CD14-positive monocyte (primary cell): ENCODE results near the gene ANKRD30B. TPM values are rescaled to one million over a fixed set of nuclear protein-coding genes. Genes with fewer than 3 reads are reported as not detected.
"Not testable (repeated sequence)": the region's sequence is repeated elsewhere in the genome, so short reads cannot be mapped to it uniquely, and the experiment has no call there.

Experiments
- DNase-seq, 3 donors: peaks; one replicate each; pipeline ENCODE4 v3.0.0-alpha.2; 2011 to 2022
- H2AFZ ChIP-seq: 2 replicates; pipeline ENCODE4 v1.6.0; 2012; ENCODE audit warnings: mild to moderate bottlenecking, low read depth, low read length, inconsistent platforms; ENCODE audit not compliant: insufficient read depth, poor library complexity, severe bottlenecking
- H3K27ac ChIP-seq, 2 donors: 1 replicate in 1 of 2; 2 replicates in 1 of 2; pipeline ENCODE4 v1.5.1; 2012 to 2013; ENCODE audit warnings: low read length in 2 of 2, control low read depth in 1 of 2, inconsistent platforms in 1 of 2, low read depth in 1 of 2, mild to moderate bottlenecking in 1 of 2
- H3K27me3 ChIP-seq, 2 donors: one replicate each; pipeline versions ENCODE4 v1.6.0 to v1.6.1; 2011 to 2013; ENCODE audit warnings: low read length in 2 of 2; ENCODE audit not compliant: control insufficient read depth in 2 of 2, insufficient read depth in 2 of 2
- H3K36me3 ChIP-seq, 2 donors: replicated peaks in 1 of 2; 1 replicate in 1 of 2; 2 replicates in 1 of 2; pipeline versions ENCODE4 v1.5.1 to v1.6.1; 2012 to 2013; ENCODE audit warnings: low read length in 2 of 2, control low read depth in 1 of 2, inconsistent platforms in 1 of 2, mild to moderate bottlenecking in 1 of 2; ENCODE audit not compliant: insufficient read depth in 2 of 2, control insufficient read depth in 1 of 2
- H3K4me1 ChIP-seq, 2 donors: 1 replicate in 1 of 2; 2 replicates in 1 of 2; pipeline versions ENCODE4 v1.5.1 to v1.6.1; 2012 to 2013; ENCODE audit warnings: low read length in 2 of 2, control low read depth in 1 of 2, inconsistent platforms in 1 of 2, mild to moderate bottlenecking in 1 of 2, moderate library complexity in 1 of 2; ENCODE audit not compliant: insufficient read depth in 2 of 2, control insufficient read depth in 1 of 2
- H3K4me2 ChIP-seq: replicated peaks from 2 replicates; pipeline ENCODE3; 2012; ENCODE audit warnings: low read length, moderate library complexity, mild to moderate bottlenecking; ENCODE audit not compliant: poor library complexity, severe bottlenecking; ENCODE audit errors: extremely low read depth
- H3K4me3 ChIP-seq, 3 experiments: fragments of 200-600 bp in 1 of 3; sonication (generic) in 1 of 3; replicated peaks in 1 of 3; 1 replicate in 2 of 3; 2 replicates in 1 of 3; pipeline ENCODE4 v1.5.1; 2011 to 2013; ENCODE audit warnings: low read length in 3 of 3, mild to moderate bottlenecking in 3 of 3, control low read depth in 2 of 3, low read depth in 2 of 3, inconsistent platforms in 1 of 3, moderate library complexity in 1 of 3
- H3K79me2 ChIP-seq: 2 replicates; pipeline ENCODE4 v1.6.0; 2012; ENCODE audit warnings: mild to moderate bottlenecking, control low read depth, inconsistent platforms, low read length, moderate library complexity; ENCODE audit not compliant: insufficient read depth
- H3K9ac ChIP-seq: 2 replicates; pipeline ENCODE4 v1.6.0; 2017; ENCODE audit warnings: low read length, mild to moderate bottlenecking; ENCODE audit not compliant: insufficient read depth, poor library complexity, severe bottlenecking
- H3K9me3 ChIP-seq, 2 donors: replicated peaks in 1 of 2; 1 replicate in 1 of 2; 2 replicates in 1 of 2; pipeline versions ENCODE4 v1.5.1 to v1.6.1; 2012 to 2013; ENCODE audit warnings: low read length in 2 of 2, control low read depth in 1 of 2; ENCODE audit not compliant: control insufficient read depth in 1 of 2, insufficient read depth in 1 of 2
- H4K20me1 ChIP-seq: 2 replicates; pipeline ENCODE4 v1.6.0; 2012; ENCODE audit warnings: mild to moderate bottlenecking, low read length, control low read depth, moderate library complexity; ENCODE audit not compliant: insufficient read depth
- H3K27ac Mint-ChIP-seq, 7 donors: one replicate each; pipeline ENCODE4 v1.8.0; 2020; ENCODE audit warnings: mild to moderate bottlenecking in 7 of 7, mixed read lengths in 7 of 7, moderate library complexity in 6 of 7, inconsistent platforms in 2 of 7
- H3K27me3 Mint-ChIP-seq, 3 donors: one replicate each; pipeline ENCODE4 v1.8.0; 2021 to 2022; ENCODE audit warnings: low read depth in 3 of 3, mild to moderate bottlenecking in 3 of 3, mixed read lengths in 3 of 3, moderate library complexity in 3 of 3, inconsistent platforms in 1 of 3
- H3K36me3 Mint-ChIP-seq, 2 donors: one replicate each; pipeline ENCODE4 v1.8.0; 2020; ENCODE audit warnings: mixed read lengths in 2 of 2, inconsistent platforms in 1 of 2, mild to moderate bottlenecking in 1 of 2
- H3K4me1 Mint-ChIP-seq: one replicate; pipeline ENCODE4 v1.8.0; 2020; ENCODE audit warnings: mild to moderate bottlenecking, mixed read lengths
- H3K4me3 Mint-ChIP-seq, 2 donors: one replicate each; pipeline ENCODE4 v1.8.0; 2020; ENCODE audit warnings: mild to moderate bottlenecking in 2 of 2, mixed read lengths in 2 of 2, moderate library complexity in 1 of 2
- H3K9me3 Mint-ChIP-seq, 7 donors: one replicate each; pipeline ENCODE4 v1.8.0; 2020 to 2022; ENCODE audit warnings: mixed read lengths in 7 of 7, mild to moderate bottlenecking in 6 of 7, moderate library complexity in 6 of 7, inconsistent platforms in 2 of 7
- WGBS: methylation state at CpG from one replicate; pipeline ENCODE4 v1.1.5; 2013; ENCODE audit warnings: missing lambda C conversion rate; ENCODE audit not compliant: insufficient coverage; 5-methylcytosine and 5-hydroxymethylcytosine counted together
- intact Hi-C, 2 donors: fragments of 100-400 bp; cut with micrococcal nuclease; formaldehyde crosslinking; loops; one replicate each; pipeline versions ENCODE4 v1.15.0 to v1.15.1; 2023
- polyA minus RNA-seq: library from RNA; depleted of rRNA, polyadenylated mRNA; stranded (reverse); fragments of >200 nt; gene quantifications from 2 replicates; pipeline ENCODE4 v1.2.3, GENCODE V29; 2012
- polyA plus RNA-seq, 3 donors: library from polyadenylated mRNA; depleted of rRNA in 1 of 3; unstranded in 2 of 3; stranded (reverse) in 1 of 3; fragments of 300-500 nt in 2 of 3; fragments of >200 nt in 1 of 3; fragmentation: Illumina TruSeq in 2 of 3; gene quantifications; 1 replicate in 2 of 3; 2 replicates in 1 of 3; pipeline ENCODE4 v1.2.3, GENCODE V29; 2012 to 2021
- total RNA-seq, 12 experiments: library from RNA in 1 of 12; stranded (reverse) in 1 of 12; fragments of 120-200 nt in 1 of 12; gene quantifications; one replicate each; pipeline ENCODE4 v1.2.4 and lab custom pipeline; 2013 to 2026; ENCODE audit warnings: mixed read lengths in 6 of 12, inconsistent platforms in 1 of 12
- TF ChIP-seq, protein P1 (sequence below): fragments of 200-600 bp; IDR thresholded peaks from one replicate; pipeline ENCODE4 v1.8.0; 2022; ENCODE audit warnings: antibody characterized with exemption, mild to moderate bottlenecking

Gene ANKRD30B, protein sequence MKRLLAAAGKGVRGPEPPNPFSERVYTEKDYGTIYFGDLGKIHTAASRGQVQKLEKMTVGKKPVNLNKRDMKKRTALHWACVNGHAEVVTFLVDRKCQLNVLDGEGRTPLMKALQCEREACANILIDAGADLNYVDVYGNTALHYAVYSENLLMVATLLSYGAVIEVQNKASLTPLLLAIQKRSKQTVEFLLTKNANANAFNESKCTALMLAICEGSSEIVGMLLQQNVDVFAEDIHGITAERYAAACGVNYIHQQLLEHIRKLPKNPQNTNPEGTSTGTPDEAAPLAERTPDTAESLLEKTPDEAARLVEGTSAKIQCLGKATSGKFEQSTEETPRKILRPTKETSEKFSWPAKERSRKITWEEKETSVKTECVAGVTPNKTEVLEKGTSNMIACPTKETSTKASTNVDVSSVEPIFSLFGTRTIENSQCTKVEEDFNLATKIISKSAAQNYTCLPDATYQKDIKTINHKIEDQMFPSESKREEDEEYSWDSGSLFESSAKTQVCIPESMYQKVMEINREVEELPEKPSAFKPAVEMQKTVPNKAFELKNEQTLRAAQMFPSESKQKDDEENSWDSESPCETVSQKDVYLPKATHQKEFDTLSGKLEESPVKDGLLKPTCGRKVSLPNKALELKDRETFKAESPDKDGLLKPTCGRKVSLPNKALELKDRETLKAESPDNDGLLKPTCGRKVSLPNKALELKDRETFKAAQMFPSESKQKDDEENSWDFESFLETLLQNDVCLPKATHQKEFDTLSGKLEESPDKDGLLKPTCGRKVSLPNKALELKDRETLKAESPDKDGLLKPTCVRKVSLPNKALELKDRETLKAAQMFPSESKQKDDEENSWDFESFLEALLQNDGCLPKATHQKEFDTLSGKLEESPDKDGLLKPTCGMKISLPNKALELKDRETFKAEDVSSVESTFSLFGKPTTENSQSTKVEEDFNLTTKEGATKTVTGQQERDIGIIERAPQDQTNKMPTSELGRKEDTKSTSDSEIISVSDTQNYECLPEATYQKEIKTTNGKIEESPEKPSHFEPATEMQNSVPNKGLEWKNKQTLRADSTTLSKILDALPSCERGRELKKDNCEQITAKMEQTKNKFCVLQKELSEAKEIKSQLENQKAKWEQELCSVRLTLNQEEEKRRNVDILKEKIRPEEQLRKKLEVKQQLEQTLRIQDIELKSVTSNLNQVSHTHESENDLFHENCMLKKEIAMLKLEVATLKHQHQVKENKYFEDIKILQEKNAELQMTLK (N-terminal part only)
- total RNA-seq (2013) = 0.06 TPM
- polyA plus RNA-seq = not detected
- polyA minus RNA-seq = not detected in 2 replicates
- 0 to 1.8 (median 0.07) reads per million in 11 experiments for total RNA-seq (lab: John Stamatoyannopoulos, UW)

DNA sequence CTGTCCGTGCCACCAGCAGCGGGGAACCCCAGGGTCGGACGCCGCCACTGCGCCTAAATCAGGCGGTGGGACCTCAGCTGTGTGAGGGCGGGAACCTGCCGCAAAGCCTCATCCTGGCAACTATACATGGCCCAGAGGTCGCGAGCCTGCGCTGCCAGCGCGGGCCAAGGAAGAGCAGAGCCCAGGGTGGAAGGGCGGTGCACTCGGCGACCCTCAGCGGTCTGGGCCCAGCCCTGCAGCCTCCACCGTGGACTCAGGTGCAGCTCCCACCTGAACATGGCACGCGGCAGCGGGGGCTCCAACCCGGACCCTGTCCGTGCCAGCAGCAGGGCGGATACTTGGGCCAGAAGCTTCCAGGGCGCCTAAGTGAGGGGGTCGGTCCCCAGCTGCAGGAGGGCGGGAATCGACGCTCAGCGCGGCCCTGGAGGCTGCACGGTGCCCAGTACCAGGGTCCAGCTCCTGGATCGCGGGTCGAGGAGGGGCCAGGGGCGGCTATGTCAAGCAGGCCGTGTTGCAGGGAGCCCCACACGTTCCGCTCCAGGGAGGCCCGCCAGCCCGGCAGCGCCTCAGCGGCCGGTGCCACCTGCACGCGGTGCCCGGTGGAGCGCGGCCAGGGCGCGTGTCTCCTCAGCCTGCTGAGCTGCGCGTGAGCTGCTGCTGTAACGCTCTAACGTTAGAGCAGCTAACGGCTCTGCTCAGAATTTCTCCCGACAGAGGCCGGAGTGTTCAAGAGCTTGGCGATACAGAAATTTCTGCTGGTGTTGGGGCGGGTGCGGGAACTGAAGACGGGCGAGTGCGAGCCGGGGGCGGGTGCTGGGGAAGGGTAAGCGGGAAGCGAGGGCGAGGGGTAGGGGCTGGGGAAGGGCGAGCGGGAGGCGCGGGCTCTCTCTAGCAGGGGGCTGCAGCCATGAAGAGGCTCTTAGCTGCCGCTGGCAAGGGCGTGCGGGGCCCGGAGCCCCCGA lies at the start of gene ANKRD30B:
TSS of gene ANKRD30B (plus strand) at position 660 of the 962 bp plus-strand sequence. CDS start at position 908, 248 bp downstream.
- Histone ChIP-seq H3K27ac (no peak within 1 kb of the TSS), H3K4me1 (no peaks in the 10 kb centered on the region), H4K20me1 (no peaks in the 10 kb centered on the region), H3K36me3 (no peaks in the 10 kb centered on the region), H3K9ac (no peak within 1 kb of the TSS), H3K27me3 (peaks cover 0 to 5% of the 10 kb centered on the region in 2 donors), H3K9me3 (peaks cover 10 to 33% of the 10 kb centered on the region in 2 donors), H3K79me2 (no peaks in the 10 kb centered on the region), H2AFZ (no peak within 1 kb of the TSS), H3K4me3 (no peak within 1 kb of the TSS), H3K4me2 (no peak within 1 kb of the TSS)
- no peaks in the 10 kb centered on the region for H3K36me3 Mint-ChIP-seq
- peaks cover 7 to 28% (median 18%) of the 10 kb centered on the region in 7 donors for H3K9me3 Mint-ChIP-seq
- H3K27me3 Mint-ChIP-seq = peaks cover 6 to 14% (median 7%) of the 10 kb centered on the region in 3 donors
- TF ChIP-seq, protein P1, sequence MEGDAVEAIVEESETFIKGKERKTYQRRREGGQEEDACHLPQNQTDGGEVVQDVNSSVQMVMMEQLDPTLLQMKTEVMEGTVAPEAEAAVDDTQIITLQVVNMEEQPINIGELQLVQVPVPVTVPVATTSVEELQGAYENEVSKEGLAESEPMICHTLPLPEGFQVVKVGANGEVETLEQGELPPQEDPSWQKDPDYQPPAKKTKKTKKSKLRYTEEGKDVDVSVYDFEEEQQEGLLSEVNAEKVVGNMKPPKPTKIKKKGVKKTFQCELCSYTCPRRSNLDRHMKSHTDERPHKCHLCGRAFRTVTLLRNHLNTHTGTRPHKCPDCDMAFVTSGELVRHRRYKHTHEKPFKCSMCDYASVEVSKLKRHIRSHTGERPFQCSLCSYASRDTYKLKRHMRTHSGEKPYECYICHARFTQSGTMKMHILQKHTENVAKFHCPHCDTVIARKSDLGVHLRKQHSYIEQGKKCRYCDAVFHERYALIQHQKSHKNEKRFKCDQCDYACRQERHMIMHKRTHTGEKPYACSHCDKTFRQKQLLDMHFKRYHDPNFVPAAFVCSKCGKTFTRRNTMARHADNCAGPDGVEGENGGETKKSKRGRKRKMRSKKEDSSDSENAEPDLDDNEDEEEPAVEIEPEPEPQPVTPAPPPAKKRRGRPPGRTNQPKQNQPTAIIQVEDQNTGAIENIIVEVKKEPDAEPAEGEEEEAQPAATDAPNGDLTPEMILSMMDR = no peak
- 11% methylated on average over 74 of the region's 79 CpGs for WGBS
- H3K4me3 Mint-ChIP-seq = no peak within 1 kb of the TSS
- no peaks in the 10 kb centered on the region for H3K4me1 Mint-ChIP-seq
- intact Hi-C loops = no loop called here
- DNase-seq = no peak
- H3K27ac Mint-ChIP-seq = no peak within 1 kb of the TSS

DNA sequence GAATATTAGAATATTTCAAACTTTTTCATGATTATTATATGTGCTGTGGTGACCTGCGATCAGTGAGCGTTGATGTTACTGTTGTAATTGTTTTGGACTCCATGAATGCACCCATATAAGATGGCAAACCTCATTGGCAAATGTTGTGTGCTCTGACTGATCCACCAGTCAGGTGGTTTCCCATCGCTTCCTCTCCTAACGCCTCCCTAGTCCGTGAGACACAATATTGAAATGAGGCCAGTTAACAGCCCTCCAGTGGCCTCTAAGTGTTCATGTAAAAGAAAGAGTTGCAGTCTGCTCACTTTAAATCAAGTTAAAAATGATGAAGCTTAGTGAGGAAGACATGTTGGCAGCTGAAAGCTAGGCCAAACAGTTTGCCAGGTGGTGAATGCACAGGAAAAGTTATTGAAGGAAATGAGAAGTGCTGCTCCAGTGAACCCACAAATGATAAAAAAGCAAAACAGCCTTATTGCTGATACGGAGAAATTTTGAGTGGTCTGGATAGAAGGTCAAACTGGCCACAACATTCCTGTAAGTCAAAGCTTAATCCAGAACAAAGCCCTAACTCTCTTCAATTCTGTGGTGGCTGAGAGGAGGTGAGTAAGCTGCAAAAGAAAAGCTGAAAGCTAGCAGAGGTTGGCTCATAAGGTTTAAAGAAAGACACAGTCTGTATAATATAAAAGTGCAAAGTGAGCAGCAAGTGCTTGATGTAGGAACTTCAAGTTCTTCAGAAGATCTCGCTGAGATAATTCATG lies 46.5 kb upstream of the ANKRD30B start:
- H3K9me3 ChIP-seq, DNase-seq, H4K20me1 ChIP-seq, H2AFZ ChIP-seq, H3K79me2 ChIP-seq, H3K9ac ChIP-seq, H3K27me3 Mint-ChIP-seq, H3K4me3 ChIP-seq, H3K27ac ChIP-seq, H3K36me3 ChIP-seq, intact Hi-C loops, H3K36me3 Mint-ChIP-seq, H3K4me2 ChIP-seq, H3K4me1 ChIP-seq, H3K4me3 Mint-ChIP-seq, H3K27ac Mint-ChIP-seq, H3K27me3 ChIP-seq, H3K4me1 Mint-ChIP-seq: not testable (repeated sequence)
- peaks cover 0 to 16% (median 5%) of the 10 kb centered on the region in 7 donors for H3K9me3 Mint-ChIP-seq
- no CpG with 5 or more reads among the region's 7 CpGs for WGBS

DNA sequence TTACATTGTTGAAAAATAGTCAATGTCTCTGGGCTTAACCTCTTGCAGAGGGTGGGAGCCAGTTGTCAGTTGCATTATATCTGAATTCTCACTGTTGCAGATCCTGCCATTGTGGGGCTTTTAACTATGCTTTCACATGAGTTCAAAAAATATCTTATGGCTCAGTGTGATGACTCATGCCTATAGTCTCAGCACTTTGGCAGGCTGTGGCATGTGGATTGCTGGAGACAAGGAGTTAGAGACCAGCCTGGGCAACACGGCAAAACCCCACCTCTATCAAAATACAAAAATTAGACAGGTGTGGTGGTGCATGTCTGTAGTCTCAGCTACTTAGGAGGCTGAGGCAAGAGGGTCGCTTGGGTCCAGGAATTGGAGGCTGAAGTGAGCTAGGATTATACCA lies 38.2 kb upstream of the ANKRD30B start:
- H3K4me2 ChIP-seq, H4K20me1 ChIP-seq, DNase-seq, H3K27me3 ChIP-seq, H3K4me3 ChIP-seq, H3K4me1 Mint-ChIP-seq, H3K4me1 ChIP-seq, H3K9me3 ChIP-seq, H3K36me3 ChIP-seq, H3K9me3 Mint-ChIP-seq, H3K27ac ChIP-seq, H3K9ac ChIP-seq, H3K79me2 ChIP-seq, H3K36me3 Mint-ChIP-seq, H3K4me3 Mint-ChIP-seq, H2AFZ ChIP-seq, H3K27me3 Mint-ChIP-seq, intact Hi-C loops, H3K27ac Mint-ChIP-seq: not testable (repeated sequence)
- no CpG with 5 or more reads among the region's 2 CpGs for WGBS
